ENCODE data around the gene KRT85.

The KRT85 gene

DNA sequence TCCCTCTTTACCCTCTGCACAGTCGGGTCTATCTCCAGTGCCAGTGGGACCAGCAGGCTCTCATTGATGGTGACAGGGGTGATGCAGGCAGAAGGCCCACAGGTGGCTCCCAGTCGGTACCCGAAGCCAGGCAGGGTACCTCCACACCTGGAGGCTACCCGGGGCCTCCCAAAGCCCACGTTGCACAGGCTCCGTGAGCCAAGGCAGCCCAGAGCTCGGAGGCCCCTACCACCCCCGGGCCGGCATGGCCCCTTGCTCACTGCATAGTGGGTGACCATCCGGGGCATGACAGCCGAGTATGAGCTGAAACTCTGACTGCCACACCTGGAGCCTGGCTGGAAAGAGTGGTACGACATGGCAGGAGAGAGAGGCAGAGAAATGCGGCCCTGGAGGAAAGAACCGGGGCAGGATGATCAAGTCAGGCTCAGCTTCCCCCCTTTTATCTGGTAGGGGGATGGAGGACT, 38.7 kb upstream of the KRT85 start, which contains the start of gene KRT82:
TSS of gene KRT82 (minus strand) at position 414 of the 464 bp plus-strand sequence. CDS start at position 356, 58 bp downstream.
- Histone ChIP-seq H4K20me1 (no peaks in the 10 kb centered on the region), H3K4me3 (no peak within 1 kb of the TSS), H3K4me2 (no peak within 1 kb of the TSS), H3K9ac (no peak within 1 kb of the TSS), H3K9me3 (no peaks in the 10 kb centered on the region), H3K4me1 (no peaks in the 10 kb centered on the region), H3K27me3 (no peaks in the 10 kb centered on the region), H3K27ac (no peak within 1 kb of the TSS), H3K36me3 (no peaks in the 10 kb centered on the region)
- TF ChIP-seq Cebpa-rat (IDR thresholded peaks at IDR 0.05): no peak

DNA sequence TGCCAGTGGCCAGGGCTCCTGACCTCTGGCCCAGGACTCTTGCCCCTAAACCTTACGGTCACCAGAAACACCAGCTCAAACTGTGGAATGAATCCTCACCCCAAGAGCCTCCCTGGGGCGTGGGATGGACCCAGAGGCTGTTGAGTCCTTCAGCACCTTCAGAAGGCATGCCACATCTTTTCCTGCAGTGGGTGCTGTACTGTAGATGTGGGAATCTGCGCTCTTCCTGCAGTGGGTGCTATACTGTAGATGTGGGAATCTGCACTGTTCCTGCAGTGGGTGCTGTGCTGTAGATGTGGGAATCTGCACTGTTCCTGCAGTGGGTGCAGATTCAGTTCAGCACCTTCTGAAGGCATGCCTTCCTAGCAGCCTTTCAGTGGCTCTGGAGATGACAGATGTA, 37.7 kb upstream of the KRT85 start:
- TF ChIP-seq Cebpa-rat (IDR thresholded peaks at IDR 0.05): no peak
- Histone ChIP-seq H3K4me2 (no peak overlapping the region), H4K20me1 (no peaks in the 10 kb centered on the region), H3K27me3 (no peaks in the 10 kb centered on the region), H3K4me1 (no peaks in the 10 kb centered on the region), H3K4me3 (no peak overlapping the region), H3K9ac (no peak overlapping the region), H3K36me3 (no peaks in the 10 kb centered on the region), H3K9me3 (no peaks in the 10 kb centered on the region), H3K27ac (no peak overlapping the region)

DNA sequence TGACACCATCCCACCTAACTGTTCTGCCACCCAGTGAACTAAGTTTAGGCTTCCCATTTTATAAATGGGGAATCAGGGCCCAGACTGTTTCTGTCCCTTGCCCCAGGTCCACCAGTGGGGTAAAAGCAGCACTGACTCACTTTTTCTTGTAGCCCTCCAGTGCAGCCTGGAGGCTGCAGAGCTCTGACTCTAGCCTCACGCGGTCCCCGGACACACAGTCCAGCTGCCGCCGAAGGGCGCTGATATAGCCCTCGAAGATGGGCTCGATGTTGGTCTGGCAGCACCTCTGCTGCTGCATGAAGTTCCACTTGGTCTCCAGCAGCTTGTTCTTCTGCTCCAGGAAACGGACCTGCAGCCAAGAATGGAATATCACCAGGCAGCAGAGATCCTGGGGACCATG, 36.3 kb upstream of the KRT85 start:
- H3K4me3 ChIP-seq: no peak overlapping the region
- no peaks in the 10 kb centered on the region for H3K36me3 ChIP-seq
- no peaks in the 10 kb centered on the region for H3K4me1 ChIP-seq
- no peak overlapping the region for H3K27ac ChIP-seq
- no peaks in the 10 kb centered on the region for H4K20me1 ChIP-seq
- H3K4me2 ChIP-seq: no peak overlapping the region
- H3K27me3 ChIP-seq: no peaks in the 10 kb centered on the region
- H3K9me3 ChIP-seq: no peaks in the 10 kb centered on the region
- no peak for TF ChIP-seq Cebpa-rat (IDR thresholded peaks at IDR 0.05)
- H3K9ac ChIP-seq: no peak overlapping the region

DNA sequence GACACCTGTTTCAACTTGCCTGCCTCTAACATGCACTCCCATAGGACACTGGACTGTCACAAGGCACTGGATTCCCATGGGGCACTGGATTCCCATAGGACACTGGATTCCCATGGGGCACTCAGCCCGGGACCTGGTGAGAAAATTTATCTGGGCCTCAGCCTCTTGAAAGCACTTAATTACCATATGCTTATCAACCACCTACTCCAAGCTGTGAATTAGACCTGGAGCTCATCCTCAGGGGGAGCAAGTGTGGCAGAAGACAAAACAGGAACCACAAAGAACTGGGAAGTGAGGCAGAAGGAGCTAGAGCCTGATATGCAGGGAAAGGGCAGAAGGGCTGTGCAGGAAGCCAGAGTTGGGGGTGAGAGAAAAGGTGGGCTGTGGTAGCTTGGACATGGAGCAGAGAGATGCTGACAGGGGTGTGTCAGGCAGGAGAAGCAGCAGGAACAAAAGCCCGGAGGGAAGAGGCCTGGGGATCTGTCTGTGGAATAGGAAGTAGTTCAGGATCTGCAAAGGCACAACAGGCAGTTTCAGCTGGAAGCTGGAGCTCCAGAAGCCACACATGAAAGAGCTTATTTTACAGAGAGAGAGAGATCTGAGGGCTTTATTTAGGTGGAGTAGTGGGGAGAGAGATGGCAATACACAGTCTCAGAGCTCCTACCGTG, 35.7 kb upstream of the KRT85 start:
- Histone ChIP-seq H3K4me3 (no peak overlapping the region), H3K9me3 (no peaks in the 10 kb centered on the region), H3K4me2 (no peak overlapping the region), H3K36me3 (no peaks in the 10 kb centered on the region), H4K20me1 (no peaks in the 10 kb centered on the region), H3K27ac (no peak overlapping the region), H3K9ac (no peak overlapping the region), H3K4me1 (no peaks in the 10 kb centered on the region), H3K27me3 (no peaks in the 10 kb centered on the region)
- TF ChIP-seq Cebpa-rat (IDR thresholded peaks at IDR 0.05): no peak

DNA sequence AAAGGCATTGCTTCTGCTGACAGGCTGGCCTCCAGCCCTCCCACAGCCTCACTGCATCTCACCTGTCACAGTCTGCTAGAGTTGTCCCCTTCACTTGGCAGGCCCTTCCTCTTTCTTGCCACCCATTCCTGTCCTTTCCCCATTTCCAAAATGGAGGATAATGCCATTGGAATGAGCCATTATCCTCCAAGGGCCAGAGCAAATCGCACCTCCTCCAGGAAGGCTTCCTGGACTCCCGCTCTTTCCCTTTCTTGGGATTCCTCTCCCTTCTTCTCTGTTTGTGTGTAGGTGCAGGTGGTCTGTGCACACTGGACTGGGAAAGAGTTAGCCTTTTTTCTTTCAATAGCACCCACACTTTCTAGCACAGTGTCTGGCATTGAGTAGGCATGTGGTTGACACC, 35.1 kb upstream of the KRT85 start:
- Histone ChIP-seq H4K20me1 (no peaks in the 10 kb centered on the region), H3K27ac (no peak overlapping the region), H3K9me3 (no peaks in the 10 kb centered on the region), H3K9ac (no peak overlapping the region), H3K27me3 (no peaks in the 10 kb centered on the region), H3K4me1 (no peaks in the 10 kb centered on the region), H3K4me3 (no peak overlapping the region), H3K4me2 (no peak overlapping the region), H3K36me3 (no peaks in the 10 kb centered on the region)
- TF ChIP-seq Cebpa-rat (IDR thresholded peaks at IDR 0.05): no peak

DNA sequence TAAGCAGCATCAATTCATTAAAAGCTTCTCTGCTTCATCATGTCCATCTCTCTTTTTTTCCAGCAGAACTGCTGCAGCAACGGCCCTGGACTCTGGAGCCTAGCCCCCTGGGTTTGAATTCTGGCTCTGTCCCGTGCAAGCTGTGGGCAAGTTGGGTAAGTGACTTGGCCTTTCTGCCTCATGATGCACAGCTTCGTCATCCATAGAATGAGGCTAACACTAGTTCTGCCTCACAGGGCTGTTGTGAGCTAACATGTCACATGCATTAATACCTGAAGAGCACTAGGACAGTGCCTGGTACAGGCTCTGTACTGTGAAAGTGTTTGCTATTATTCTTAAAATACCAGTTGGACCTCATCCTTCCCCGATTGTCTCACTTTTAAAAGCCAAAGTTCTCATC, 34.6 kb upstream of the KRT85 start:
- H3K4me1 ChIP-seq: no peaks in the 10 kb centered on the region
- H4K20me1 ChIP-seq: no peaks in the 10 kb centered on the region
- no peaks in the 10 kb centered on the region for H3K36me3 ChIP-seq
- no peak overlapping the region for H3K9ac ChIP-seq
- H3K4me2 ChIP-seq: no peak overlapping the region
- no peak overlapping the region for H3K27ac ChIP-seq
- H3K4me3 ChIP-seq: no peak overlapping the region
- no peaks in the 10 kb centered on the region for H3K9me3 ChIP-seq
- no peak for TF ChIP-seq Cebpa-rat (IDR thresholded peaks at IDR 0.05)
- H3K27me3 ChIP-seq: no peaks in the 10 kb centered on the region

DNA sequence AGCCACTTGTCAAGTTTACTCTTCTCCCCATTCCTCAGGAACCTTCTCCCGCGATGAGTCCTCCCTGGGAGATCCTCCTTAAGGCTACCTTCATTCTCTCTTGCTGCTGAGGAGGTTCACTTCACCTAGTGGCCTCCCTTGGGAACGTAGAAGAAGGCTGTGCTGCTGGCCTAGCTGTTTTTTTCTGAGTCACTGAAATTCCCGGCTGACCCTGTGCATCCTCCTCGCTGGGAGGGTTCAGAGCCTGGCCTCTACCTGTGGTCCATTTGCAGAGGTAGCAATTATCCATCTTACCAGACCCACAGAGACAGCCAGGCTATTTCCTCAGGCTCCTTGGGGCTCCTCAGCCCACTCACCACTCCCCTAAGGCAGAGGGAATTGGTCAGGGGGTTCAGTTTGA, 34.2 kb upstream of the KRT85 start:
- Histone ChIP-seq H4K20me1 (no peaks in the 10 kb centered on the region), H3K9me3 (no peaks in the 10 kb centered on the region), H3K4me1 (no peaks in the 10 kb centered on the region), H3K4me3 (no peak overlapping the region), H3K27me3 (no peaks in the 10 kb centered on the region), H3K4me2 (no peak overlapping the region), H3K27ac (no peak overlapping the region), H3K36me3 (no peaks in the 10 kb centered on the region), H3K9ac (no peak overlapping the region)
- no peak for TF ChIP-seq Cebpa-rat (IDR thresholded peaks at IDR 0.05)

DNA sequence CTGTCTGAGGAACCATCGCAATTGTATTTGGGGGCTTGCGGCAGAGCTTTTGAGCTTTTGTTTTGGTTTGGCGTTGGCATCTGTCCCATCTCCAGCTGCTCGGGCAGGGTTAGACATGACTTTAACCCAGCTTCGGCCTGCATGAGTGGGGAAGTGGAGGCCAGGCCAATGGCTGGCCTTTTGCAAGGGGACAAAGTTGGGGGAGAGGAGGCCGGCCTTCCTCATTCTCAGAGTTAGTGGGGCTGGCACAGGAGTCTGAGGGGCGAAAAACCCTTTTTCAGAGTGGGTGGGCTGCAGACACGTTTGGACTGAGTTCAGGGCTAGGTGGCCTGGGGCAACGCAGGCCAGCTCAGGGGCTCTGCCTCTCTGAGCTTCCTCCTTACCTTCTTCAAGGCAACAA, 33.6 kb upstream of the KRT85 start:
- H3K27me3 ChIP-seq: no peaks in the 10 kb centered on the region
- H4K20me1 ChIP-seq: no peaks in the 10 kb centered on the region
- TF ChIP-seq Cebpa-rat (IDR thresholded peaks at IDR 0.05): no peak
- H3K27ac ChIP-seq: no peak overlapping the region
- no peaks in the 10 kb centered on the region for H3K4me1 ChIP-seq
- H3K9me3 ChIP-seq: no peaks in the 10 kb centered on the region
- no peaks in the 10 kb centered on the region for H3K36me3 ChIP-seq
- no peak overlapping the region for H3K9ac ChIP-seq
- no peak overlapping the region for H3K4me3 ChIP-seq
- no peak overlapping the region for H3K4me2 ChIP-seq

DNA sequence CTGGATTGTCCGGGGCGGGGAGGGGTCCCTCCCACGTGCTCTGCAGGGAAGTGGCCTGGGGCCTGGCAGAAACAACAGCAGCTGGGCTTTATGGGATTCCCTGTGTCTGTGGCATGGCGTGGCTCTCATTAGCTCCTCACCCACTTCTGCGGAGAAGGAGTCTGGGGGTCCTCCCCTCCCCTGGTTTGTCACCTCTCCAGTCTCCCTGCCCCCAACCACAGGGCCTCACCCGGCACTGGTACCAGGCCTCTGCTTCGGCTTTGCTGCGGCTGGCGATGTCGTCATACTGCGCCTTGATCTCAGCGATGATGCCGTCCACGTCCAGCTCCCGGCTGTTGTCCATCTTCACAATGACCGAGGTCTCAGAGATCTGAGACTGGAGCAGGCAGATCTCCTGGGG, 32.5 kb upstream of the KRT85 start:
- no peak for TF ChIP-seq Cebpa-rat (IDR thresholded peaks at IDR 0.05)
- no peaks in the 10 kb centered on the region for H4K20me1 ChIP-seq
- H3K27ac ChIP-seq: no peak overlapping the region
- no peaks in the 10 kb centered on the region for H3K9me3 ChIP-seq
- no peaks in the 10 kb centered on the region for H3K27me3 ChIP-seq
- H3K4me1 ChIP-seq: no peaks in the 10 kb centered on the region
- no peak overlapping the region for H3K4me2 ChIP-seq
- H3K9ac ChIP-seq: no peak overlapping the region
- no peaks in the 10 kb centered on the region for H3K36me3 ChIP-seq
- no peak overlapping the region for H3K4me3 ChIP-seq

DNA sequence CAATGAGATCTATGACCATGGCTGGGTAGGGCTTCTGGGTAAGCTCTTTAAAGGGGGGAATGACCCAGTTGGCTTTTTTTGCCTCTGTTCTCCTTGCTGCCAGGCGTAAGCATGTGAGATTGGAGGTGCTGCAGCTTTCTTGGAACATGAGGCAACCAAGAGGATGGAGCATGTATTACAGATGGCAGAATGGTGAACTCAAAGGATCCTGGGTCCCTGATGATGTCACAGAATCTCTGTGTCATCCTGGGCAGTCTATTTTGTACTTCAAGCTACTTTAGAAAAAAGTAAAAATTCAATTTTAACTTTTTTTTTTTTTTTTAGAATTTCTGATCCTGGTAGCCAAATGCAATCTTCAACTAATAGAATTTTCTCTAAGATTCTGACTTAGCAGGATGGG, 30.9 kb upstream of the KRT85 start:
- Histone ChIP-seq H3K27me3 (no peaks in the 10 kb centered on the region), H3K9ac (no peak overlapping the region), H3K27ac (no peak overlapping the region), H3K4me1 (0 out of 2 replicates have a peak, but pooled peaks cover 4% of the 10 kb centered on the region), H3K4me3 (no peak overlapping the region), H3K36me3 (no peaks in the 10 kb centered on the region), H3K9me3 (no peaks in the 10 kb centered on the region), H3K4me2 (no peak overlapping the region), H4K20me1 (no peaks in the 10 kb centered on the region)
- no peak for TF ChIP-seq Cebpa-rat (IDR thresholded peaks at IDR 0.05)

DNA sequence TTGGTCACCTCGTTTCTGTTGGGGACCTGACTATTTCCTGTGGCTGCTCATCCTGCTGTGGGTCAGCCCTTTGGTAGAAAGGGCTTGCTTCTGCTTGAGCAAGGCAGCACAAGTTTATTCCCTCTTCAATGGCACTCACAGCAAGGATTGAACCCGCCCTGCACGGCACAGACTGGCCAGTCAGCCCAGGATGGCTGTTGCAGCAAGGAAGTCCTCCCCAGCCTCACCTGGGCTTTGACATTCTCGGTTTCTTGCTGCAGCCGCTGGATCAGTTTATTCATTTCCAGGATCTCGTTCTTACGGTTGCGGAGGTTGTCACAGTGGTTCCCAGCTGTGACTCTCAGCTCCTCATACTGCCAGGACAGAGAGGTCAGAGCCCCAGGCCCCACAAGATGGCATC, 29.4 kb upstream of the KRT85 start:
- Histone ChIP-seq H3K9me3 (no peaks in the 10 kb centered on the region), H3K27me3 (no peaks in the 10 kb centered on the region), H3K4me2 (no peak overlapping the region), H3K36me3 (no peaks in the 10 kb centered on the region), H3K4me3 (no peak overlapping the region), H3K4me1 (peaks cover 12% of the 10 kb centered on the region), H3K27ac (no peak overlapping the region), H3K9ac (no peak overlapping the region), H4K20me1 (no peaks in the 10 kb centered on the region)
- TF ChIP-seq Cebpa-rat (IDR thresholded peaks at IDR 0.05): no peak

Measured in BLaER1 (cell line).